ENCODE results near the gene SPINT3. TPM values are rescaled to one million over a fixed set of nuclear protein-coding genes. Genes with fewer than 3 reads are reported as not detected.
A peak's percentile ranks its signal among the peaks of the same experiment; 100 is the strongest.

The SPINT3 gene
- total RNA-seq, 1 donor from 2014 or later = not detected

GRCh38 chr20:45469336-45470261 lies 45.8 kb downstream of the SPINT3 start, which contains the start of gene WFDC2:
WFDC2 (plus strand) TSS chr20:45469753; CDS start chr20:45469782, 29 bp downstream.
- ATAC-seq = peak; percentile 41
- no peak for DNase-seq
- intact Hi-C loops (cut with micrococcal nuclease) = no loop called here

GRCh38 chr20:45467861-45468260 lies 47.6 kb downstream of the SPINT3 start:
- DNase-seq (no peak), ATAC-seq (no peak)
- intact Hi-C loops (cut with micrococcal nuclease) = no loop called here

GRCh38 chr20:45467172-45467571 lies 48.2 kb downstream of the SPINT3 start:
- ATAC-seq (no peak), DNase-seq (no peak)
- intact Hi-C loops (cut with micrococcal nuclease) = no loop called here

GRCh38 chr20:45465491-45466266 lies 49.7 kb downstream of the SPINT3 start:
- DNase-seq = no peak
- intact Hi-C loops (cut with micrococcal nuclease) = no loop called here
- ATAC-seq = no peak

DNA sequence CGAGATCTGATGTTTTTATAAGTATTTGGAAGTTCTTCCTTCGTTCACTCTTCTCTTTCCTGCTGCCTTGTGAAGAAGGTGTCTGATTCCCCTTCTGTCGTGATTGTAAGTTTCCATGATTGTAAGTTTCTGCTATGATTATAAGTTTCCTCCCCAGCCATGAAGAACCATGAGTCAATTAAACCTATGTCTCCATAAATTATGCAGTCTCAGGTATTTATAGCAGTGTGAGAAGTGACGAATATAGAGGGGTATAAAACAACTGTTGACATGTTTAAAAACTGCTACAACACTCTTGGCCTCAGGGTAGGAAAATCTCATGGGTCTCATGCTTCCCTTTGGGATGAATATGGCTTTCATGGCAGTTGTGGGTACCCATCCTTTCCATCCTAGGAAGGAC lies 51.7 kb downstream of the SPINT3 start:
- intact Hi-C loops (cut with micrococcal nuclease) = no loop called here
- no peak for DNase-seq

DNA sequence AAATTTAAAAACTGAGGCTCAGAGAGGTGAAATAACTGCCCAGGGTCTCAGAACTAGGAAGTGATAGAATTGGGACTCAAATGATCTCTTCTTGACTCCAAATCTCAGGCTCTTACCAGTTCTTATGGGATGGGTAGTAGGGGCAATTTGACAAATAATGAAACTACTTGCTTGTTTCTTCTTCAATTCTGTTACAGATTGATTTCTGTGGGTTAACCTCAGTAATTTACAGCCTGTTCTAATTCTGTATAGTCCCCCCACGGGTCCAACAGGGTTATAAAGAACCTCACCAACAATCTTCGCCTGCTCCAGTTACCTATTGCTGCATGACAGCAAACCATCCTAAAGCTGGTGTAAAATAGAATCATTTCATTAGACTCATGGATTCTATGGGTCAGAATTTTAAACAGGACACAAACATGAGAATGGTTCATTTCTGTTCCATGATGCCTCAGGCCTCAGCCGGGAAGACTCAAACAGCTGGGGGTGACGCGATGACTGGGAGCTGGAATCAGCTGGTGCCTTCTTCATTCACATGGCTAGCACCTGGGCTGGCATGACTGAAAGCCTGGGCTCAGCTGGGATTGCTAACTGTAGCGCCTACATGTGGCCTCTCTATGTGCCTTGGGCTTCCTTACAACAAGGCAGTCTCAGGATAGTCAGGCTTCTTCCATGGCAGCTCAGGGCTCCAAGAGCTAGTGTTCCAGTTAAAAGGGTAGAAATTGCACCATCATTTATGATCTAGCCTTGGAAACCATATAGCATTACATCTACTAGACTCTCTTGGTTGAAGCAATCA lies 52.5 kb downstream of the SPINT3 start:
- intact Hi-C loops (cut with micrococcal nuclease) = no loop called here
- ATAC-seq = no peak

More for the DNA sequence above, 51.7 kb downstream of the SPINT3 start:
- ATAC-seq = no peak

More for the DNA sequence above, 52.5 kb downstream of the SPINT3 start:
- DNase-seq = no peak

Other genes with a start within 250 kb of the SPINT3 start
- gene RBPJL, start 208.8 kb downstream of the SPINT3 start, total RNA-seq = not detected
- not detected for gene MATN4, start 207.3 kb downstream of the SPINT3 start, total RNA-seq
- 76.9 TPM for gene SDC4, start 167.2 kb downstream of the SPINT3 start, total RNA-seq
- gene SYS1, start 152.5 kb downstream of the SPINT3 start, total RNA-seq = 22.6 TPM
- gene TP53TG5, start 137.3 kb downstream of the SPINT3 start, total RNA-seq = 2.1 TPM
- 339 TPM for gene DBNDD2, start 107.3 kb downstream of the SPINT3 start, total RNA-seq
- gene PIGT, start 99.5 kb downstream of the SPINT3 start, total RNA-seq = 115 TPM
- 1.4 TPM for gene WFDC2, start 45.9 kb downstream of the SPINT3 start, total RNA-seq
- not detected for gene WFDC6, start 23.9 kb upstream of the SPINT3 start, total RNA-seq
- gene EPPIN, start 31.8 kb upstream of the SPINT3 start, total RNA-seq = not detected
- gene WFDC8, start 63.7 kb upstream of the SPINT3 start, total RNA-seq = not detected
- not detected for gene WFDC10A, start 114.1 kb upstream of the SPINT3 start, total RNA-seq
- gene WFDC9, start 115.7 kb upstream of the SPINT3 start, total RNA-seq = not detected
- gene WFDC11, start 154.6 kb upstream of the SPINT3 start, total RNA-seq = not detected
- not detected for gene WFDC13, start 186.4 kb upstream of the SPINT3 start, total RNA-seq
- gene WFDC10B, start 189.4 kb upstream of the SPINT3 start, total RNA-seq = not detected
- gene SPINT4, start 206.7 kb upstream of the SPINT3 start, total RNA-seq = not detected

Data from left ventricle myocardium superior (tissue), 1 donor.